ENCODE measurements around the gene DCXR.

Gene DCXR

DNA sequence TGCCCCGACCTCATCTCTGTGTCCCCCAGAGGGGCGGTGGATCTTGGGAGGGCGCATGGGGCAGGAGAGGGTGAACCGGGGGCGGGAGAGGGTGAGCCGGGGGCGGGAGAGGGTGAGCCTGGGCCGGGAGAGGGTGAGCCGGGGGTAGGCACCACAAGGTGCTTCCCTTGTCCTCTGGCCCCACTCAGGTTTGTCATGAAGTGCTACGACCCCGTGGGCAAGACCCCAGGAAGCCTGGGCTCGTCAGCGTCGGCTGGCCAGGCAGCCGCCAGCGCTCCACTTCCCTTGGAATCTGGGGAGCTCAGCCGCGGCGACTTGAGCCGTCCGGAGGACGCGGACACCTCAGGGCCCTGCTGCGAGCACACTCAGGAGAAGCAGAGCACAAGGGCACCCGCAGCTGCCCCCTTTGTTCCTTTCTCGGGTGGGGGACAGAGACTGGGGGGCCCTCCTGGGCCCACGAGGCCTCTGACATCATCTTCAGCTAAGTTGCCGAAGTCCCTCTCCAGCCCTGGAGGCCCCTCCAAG, 41.2 kb downstream of the DCXR start:
- no peak for TF ChIP-seq POU2F2 (IDR thresholded peaks at IDR 0.05; ENCODE audit: low read depth, low read length)
- no peak for TF ChIP-seq TAF1 (IDR thresholded peaks at IDR 0.05; ENCODE audit: low read depth, low read length)
- DNase-seq (ENCODE audit: insufficient read length, low spot score) (no peak), FAIRE-seq (no peak)

DNA sequence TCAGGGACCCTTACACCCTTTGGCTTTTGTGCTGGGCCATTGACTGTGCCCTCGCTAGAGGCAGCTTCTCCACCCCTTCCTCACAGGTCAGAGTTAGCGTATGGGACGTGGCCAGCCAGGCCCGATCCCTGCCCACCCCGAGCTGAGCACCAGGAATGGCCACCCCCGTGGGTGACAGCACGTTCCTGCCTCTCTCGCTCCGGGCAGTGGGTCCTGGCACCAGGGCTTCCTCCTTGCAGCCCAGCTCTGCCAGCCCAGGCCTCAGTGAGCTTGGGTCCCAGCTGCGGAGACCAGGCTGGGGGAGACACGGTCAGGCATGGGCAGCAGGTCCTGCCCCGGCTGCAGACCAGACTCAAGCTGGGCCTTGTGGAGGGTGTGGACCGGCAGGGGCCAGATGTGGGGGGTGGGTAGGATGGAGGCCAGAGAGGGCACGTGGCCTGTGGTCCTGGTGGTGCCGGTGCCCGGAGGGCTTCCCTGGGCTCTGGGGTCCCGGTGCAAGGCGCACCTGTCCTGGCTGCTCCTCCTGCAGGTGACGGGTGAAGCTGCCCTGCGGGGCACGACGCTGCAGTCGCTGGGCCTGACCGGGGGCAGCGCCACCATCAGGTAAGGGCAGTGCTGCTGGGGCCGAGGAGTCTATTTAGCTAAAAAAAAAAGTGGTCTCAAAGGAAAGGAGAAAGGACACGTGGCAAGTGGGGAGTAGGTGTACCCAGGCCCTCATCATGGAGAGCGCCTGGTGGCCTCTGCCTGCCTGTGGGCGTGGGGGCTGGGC, 41.9 kb downstream of the DCXR start:
- no peak for DNase-seq (ENCODE audit: insufficient read length, low spot score)
- no peak for FAIRE-seq
- TF ChIP-seq PAX5 (IDR thresholded peaks at IDR 0.05; ENCODE audit: insufficient read depth, low read length, severe bottlenecking) (no peak), SPI1 (IDR thresholded peaks at IDR 0.05; ENCODE audit: low read depth, low read length) (no peak), POU2F2 (IDR thresholded peaks at IDR 0.05; ENCODE audit: low read depth, low read length) (no peak), POLR2AphosphoS5 (IDR thresholded peaks at IDR 0.05; ENCODE audit: low read depth, low read length) (no peak), POLR2A (IDR thresholded peaks at IDR 0.05; ENCODE audit: low read depth, low read length) (no peak), TAF1 (IDR thresholded peaks at IDR 0.05; ENCODE audit: low read depth, low read length) (no peak)

DNA sequence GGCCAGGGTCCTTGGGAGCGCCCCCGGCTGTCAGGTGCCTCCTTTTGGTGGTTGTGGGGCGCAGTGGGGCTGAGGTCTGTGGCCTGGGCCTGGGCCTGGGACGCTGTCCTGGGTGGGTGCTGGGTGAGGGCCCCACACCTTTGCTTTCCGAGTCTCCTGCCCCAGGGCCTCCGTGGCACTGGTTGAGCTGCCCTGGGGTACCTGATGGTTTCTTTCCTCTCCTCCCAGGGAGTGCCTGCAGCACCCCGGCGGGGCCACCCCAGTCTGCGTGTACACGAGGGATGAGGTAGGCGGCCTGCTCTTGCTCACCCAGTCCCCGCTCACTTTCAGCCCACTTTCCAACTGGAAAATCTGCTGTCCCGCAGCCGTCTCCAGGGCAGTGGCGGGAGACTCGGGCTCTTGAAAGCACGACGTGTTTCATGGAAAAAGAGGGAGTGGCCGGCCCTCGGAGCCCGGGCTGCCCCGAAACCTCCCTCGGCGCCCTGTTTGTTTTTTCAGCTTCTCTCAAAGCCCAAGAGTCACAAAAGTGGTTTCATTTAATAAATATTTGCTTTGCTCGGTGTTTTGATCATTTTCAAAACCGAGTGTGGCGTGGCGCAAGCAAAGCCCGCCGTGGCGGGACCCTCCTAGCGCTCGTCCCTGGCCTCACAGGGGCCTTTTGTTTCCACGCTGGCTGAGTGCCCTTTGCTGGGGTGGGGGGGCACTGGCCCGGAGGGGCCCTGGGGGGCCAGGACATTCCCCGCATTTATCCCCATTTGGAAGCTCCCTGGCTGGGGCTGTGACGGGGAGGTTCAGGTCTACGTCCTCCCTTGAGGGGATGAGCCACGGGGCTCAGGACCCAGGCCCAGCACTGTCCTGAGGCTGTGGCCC, 42.7 kb downstream of the DCXR start:
- FAIRE-seq (no peak), DNase-seq (ENCODE audit: insufficient read length, low spot score) (no peak)
- TF ChIP-seq POLR2A (IDR thresholded peaks at IDR 0.05; ENCODE audit: low read depth, low read length) (no peak), POLR2AphosphoS5 (IDR thresholded peaks at IDR 0.05; ENCODE audit: low read depth, low read length) (no peak), POU2F2 (IDR thresholded peaks at IDR 0.05; ENCODE audit: low read depth, low read length) (no peak), TAF1 (IDR thresholded peaks at IDR 0.05; ENCODE audit: low read depth, low read length) (no peak), SPI1 (IDR thresholded peaks at IDR 0.05; ENCODE audit: low read depth, low read length) (no peak), PAX5 (IDR thresholded peaks at IDR 0.05; ENCODE audit: insufficient read depth, low read length, severe bottlenecking) (no peak)

DNA sequence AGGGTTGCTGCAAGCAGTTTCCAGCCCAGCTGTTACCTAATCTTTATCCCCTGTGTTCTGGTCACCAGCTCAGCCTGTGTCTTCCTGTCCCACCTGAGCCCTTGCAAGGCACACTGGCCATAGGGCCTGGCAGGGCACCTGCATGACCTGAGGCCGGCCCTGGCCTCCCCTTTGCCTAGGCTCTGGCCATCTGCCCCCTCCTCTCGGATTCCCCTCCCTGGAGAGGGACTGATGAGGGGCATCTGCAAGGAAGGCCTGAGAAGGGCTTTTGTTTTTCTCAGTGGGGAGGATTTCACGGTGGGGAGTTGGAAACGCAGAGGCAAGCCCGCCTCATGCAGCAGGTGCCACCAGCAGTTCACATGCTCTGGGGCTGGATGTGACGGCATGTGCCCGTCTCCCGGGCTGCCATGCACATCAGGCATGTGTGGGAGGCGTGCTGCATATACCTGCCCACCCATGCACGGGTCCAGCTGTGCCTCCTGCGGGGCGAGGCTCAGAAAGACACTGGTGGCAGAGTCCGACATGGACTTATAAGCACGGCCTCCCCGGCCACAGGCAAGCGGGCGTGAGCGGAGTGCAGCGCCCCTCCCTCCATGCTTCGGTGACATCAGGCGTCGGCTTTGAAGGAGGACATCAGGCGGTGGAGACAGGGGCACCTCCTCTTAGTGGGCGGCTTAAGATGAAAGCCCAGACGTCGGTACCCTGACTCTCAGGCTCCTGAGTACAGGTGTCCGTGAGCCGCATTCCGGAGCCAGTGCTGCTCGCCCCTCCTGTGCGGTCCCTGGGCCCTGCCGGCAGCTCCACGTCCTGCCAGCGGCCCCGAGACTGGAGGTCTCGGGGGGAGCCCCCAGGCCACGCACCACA, 43.5 kb downstream of the DCXR start:
- TF ChIP-seq TAF1 (IDR thresholded peaks at IDR 0.05; ENCODE audit: low read depth, low read length) (no peak), POLR2A (IDR thresholded peaks at IDR 0.05; ENCODE audit: low read depth, low read length) (no peak), POLR2AphosphoS5 (IDR thresholded peaks at IDR 0.05; ENCODE audit: low read depth, low read length) (no peak), PAX5 (IDR thresholded peaks at IDR 0.05; ENCODE audit: insufficient read depth, low read length, severe bottlenecking) (no peak), POU2F2 (IDR thresholded peaks at IDR 0.05; ENCODE audit: low read depth, low read length) (no peak), SPI1 (IDR thresholded peaks at IDR 0.05; ENCODE audit: low read depth, low read length) (no peak)
- FAIRE-seq (no peak), DNase-seq (ENCODE audit: insufficient read length, low spot score) (no peak)

DNA sequence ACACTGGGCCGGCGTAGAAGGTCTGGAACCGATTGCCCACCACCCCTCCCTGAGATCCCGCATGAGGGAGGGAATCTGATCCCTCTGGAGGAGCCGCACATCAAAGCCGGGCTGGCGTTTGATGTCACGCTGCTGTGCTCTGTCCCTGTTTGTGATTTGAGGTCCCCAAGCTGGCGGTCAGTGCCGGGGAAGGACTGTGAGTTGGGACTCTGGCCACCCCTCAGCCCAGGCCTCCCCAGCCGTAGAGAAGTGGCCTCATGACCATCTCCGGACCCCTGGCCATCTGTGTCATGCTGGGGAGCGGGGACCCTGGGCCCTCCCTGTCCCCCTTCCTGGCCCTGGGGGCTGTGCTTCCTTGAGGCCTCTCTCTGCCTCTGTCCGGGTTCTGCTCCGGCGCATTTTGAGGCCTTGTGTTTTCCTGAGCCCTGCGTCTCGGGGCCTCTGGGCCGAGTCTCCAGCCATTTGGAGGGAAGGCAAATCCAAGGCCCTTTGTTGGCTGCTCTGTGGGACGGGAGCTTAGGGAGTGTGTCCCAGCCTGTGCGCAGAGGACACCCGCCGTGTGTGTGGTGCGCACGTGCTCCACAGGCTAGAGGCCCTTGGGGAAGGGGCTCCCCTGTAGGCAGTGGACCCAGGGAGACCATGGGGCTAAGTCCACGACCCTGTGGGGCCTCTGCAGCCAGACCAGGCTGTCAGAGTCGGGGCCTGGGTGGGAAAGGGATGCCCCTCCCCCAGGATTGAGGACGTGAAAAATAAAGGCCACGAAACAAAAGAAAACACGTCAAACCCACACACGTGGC, 45.0 kb downstream of the DCXR start:
- DNase-seq (ENCODE audit: insufficient read length, low spot score) = no peak
- no peak for TF ChIP-seq POLR2AphosphoS5 (IDR thresholded peaks at IDR 0.05; ENCODE audit: low read depth, low read length)
- TF ChIP-seq POLR2A (IDR thresholded peaks at IDR 0.05; ENCODE audit: low read depth, low read length) = no peak
- TF ChIP-seq SPI1 (IDR thresholded peaks at IDR 0.05; ENCODE audit: low read depth, low read length) = no peak
- FAIRE-seq = no peak

DNA sequence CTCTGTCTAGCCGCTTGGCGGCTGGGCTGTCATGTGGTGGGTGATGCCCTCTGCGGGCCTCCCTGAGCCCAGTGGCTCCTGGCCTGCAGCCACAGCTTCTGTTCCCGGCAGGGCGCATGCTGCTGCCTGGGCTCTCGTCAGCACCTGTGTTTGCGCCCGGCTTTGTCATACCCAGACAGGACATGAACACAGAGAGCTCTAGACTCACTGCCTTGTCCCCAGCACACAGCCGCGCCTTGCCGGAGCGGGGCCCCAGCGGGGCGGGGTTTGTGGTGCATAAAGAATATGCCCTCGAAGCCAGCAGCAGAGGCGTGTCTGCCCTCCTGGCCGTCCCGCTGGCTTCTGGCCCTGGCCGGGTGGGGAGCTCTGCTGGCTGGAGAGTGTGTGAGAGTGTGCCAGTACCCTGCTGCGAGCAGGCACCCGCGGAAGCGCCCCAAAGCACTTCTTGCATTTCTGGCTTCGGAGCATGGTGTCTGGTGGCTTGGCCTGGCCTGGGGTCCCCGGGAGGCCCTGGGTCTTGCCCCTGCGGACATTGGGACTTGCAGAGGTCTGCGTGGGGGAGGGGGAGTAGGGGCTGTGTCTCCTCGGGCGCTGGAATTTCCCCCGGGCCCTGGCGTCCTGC, 45.7 kb downstream of the DCXR start:
- FAIRE-seq (no peak), DNase-seq (ENCODE audit: insufficient read length, low spot score) (no peak)
- TF ChIP-seq POLR2AphosphoS5 (IDR thresholded peaks at IDR 0.05; ENCODE audit: low read depth, low read length) = no peak
- TF ChIP-seq POLR2A (IDR thresholded peaks at IDR 0.05; ENCODE audit: low read depth, low read length) = no peak
- no peak for TF ChIP-seq SPI1 (IDR thresholded peaks at IDR 0.05; ENCODE audit: low read depth, low read length)
- no peak for TF ChIP-seq TAF1 (IDR thresholded peaks at IDR 0.05; ENCODE audit: low read depth, low read length)
- no peak for TF ChIP-seq POU2F2 (IDR thresholded peaks at IDR 0.05; ENCODE audit: low read depth, low read length)
- TF ChIP-seq PAX5 (IDR thresholded peaks at IDR 0.05; ENCODE audit: insufficient read depth, low read length, severe bottlenecking) = no peak

DNA sequence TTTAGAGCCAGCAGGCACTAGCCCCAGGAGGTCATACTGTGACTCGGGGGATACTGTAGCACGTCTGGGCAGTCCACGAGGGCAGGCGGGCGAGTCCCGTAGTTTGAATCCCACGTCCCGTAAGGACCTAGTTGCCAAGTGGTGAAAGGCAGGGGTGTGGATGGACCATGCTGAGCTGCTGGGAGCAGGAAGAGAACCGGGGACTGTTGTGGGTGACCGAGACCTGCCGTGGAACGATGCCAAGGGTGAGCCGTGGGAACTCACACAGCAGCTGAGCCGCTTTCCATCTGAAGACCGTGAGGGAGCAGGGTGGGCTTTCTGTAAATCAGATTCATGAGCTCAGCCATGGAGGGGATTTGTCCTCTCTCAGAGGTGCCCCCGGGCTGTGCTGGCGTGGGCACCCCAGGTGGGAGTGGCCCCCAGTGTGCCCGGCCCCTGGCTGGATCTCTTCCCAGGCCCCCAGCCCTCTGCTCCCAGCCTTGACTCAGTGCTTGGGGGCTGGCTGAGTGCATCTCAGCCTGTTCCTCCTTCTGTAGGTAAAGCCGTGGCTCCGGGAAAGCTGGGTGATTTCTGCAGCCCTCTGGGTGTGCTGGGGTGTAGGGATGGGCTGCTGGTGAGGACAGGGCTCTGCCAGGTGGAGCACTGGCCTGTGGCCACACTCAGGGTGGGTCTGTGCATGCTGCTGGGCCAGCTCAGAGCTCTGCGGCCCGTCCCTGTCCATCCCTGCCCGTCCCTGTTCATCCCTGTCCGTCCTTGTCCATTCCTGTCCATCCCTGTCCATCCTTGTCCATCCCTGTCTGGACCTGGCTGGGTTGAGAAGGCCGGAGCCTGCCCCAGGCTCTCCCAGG, 46.4 kb downstream of the DCXR start:
- FAIRE-seq (no peak), DNase-seq (ENCODE audit: insufficient read length, low spot score) (no peak)
- TF ChIP-seq POU2F2 (IDR thresholded peaks at IDR 0.05; ENCODE audit: low read depth, low read length) = no peak
- no peak for TF ChIP-seq POLR2AphosphoS5 (IDR thresholded peaks at IDR 0.05; ENCODE audit: low read depth, low read length)
- no peak for TF ChIP-seq PAX5 (IDR thresholded peaks at IDR 0.05; ENCODE audit: insufficient read depth, low read length, severe bottlenecking)
